GM12872 (cell line): ENCODE results near the gene IL27RA.

Source experiments
- TF ChIP-seq, protein P1 (sequence below): IDR thresholded peaks from 3 replicates; pipeline ENCODE4 v1.5.1; 2011; ENCODE audit warnings: low read depth, mild to moderate bottlenecking, low read length, moderate library complexity; ENCODE audit not compliant: insufficient read depth

Gene IL27RA

DNA sequence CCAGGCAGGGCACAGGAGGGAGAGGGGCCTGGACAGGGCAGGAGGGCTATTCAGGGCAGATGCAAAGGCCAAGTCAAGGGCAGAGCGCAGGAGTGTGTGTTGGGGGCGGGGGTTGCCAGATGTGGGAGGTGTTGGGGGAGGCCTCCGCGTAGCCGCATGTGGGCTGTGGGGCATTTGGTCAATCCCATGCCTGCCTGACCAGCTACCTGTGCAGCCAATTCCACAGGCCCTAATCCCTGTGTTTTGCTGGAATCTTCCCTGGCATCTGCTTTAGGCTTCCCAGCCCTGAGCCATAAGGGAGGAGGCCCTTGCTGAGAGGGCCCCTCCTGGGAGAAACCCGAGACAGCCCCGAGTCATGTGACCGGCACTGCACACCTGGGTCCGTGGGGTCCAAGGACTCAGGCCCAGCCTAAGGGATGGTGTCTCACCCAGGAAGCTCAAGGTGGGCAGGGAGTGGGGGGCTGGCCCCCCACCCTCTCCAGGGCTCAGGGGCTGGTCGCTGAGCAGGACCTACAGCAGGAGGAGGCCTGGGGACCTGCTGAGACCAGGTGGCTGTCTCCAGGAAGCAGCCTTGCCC lies 45.7 kb upstream of the IL27RA start:
- TF ChIP-seq, protein P1, sequence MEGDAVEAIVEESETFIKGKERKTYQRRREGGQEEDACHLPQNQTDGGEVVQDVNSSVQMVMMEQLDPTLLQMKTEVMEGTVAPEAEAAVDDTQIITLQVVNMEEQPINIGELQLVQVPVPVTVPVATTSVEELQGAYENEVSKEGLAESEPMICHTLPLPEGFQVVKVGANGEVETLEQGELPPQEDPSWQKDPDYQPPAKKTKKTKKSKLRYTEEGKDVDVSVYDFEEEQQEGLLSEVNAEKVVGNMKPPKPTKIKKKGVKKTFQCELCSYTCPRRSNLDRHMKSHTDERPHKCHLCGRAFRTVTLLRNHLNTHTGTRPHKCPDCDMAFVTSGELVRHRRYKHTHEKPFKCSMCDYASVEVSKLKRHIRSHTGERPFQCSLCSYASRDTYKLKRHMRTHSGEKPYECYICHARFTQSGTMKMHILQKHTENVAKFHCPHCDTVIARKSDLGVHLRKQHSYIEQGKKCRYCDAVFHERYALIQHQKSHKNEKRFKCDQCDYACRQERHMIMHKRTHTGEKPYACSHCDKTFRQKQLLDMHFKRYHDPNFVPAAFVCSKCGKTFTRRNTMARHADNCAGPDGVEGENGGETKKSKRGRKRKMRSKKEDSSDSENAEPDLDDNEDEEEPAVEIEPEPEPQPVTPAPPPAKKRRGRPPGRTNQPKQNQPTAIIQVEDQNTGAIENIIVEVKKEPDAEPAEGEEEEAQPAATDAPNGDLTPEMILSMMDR, result no peak

DNA sequence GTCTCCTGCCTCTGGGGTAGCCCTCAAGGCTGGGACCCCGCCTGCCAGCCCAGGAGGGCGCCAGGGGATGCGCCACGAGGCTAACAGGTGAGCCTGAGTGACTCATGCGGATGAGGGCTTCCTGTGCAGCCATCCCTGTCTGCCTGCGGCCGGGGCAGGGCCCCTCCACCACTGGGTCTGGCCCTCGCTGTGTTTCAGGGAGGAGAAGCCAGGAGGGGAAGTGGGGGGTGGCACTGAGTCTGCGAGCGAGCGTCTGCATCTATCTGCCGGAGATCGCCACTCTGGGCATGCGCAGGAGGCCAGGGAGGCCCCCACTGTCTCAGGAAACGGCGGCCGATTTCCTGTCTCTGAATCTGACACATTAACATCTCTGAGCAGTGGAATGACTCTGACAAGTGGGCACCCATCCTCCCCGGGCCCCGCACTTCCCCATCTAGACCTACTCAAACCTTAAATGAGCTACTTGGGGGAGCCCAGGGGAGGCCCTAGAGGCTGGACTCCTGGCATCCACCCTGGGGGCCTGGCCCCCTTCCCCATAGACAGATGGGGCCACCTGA lies 45.1 kb upstream of the IL27RA start:
- TF ChIP-seq, protein P1, result no peak

DNA sequence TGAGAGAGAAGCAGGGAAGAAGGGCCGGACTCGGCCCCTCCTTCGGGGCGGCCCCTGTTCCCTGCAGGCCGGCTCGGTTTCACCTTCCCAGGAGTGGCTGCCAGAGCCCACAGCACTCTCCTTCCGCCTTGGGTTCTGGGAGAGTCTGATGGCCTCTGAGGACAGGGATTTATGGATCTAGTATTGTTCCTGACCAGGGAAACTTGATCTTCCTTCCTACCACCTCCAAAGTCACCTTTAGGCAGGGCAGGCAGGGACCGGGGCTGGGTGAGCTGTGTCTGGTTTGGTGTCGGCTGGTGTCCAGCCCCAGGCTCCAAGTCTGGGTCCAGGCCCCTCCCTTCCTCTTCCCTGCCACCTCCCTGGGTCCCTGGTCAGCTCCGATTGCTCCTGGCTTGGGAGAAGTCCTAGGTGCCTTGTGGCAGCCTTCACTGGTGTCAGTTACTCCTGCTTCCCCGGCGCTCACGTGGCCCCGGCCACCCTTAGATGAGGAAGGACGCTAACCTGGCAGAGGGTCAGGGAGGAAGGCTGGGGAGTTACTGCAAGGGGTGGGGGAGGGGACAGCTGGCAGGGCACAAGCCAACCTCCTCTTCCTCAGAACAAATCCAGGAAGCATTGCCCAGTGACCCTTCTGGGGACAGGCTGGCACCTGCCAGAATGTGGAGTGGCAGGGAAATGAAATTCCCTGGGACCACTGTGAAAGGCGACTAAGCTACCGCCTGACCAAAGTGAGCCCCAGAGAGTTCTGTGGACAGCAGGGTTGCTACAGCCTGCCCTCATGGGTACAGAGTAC lies 44.3 kb upstream of the IL27RA start:
- TF ChIP-seq, protein P1, result no peak

DNA sequence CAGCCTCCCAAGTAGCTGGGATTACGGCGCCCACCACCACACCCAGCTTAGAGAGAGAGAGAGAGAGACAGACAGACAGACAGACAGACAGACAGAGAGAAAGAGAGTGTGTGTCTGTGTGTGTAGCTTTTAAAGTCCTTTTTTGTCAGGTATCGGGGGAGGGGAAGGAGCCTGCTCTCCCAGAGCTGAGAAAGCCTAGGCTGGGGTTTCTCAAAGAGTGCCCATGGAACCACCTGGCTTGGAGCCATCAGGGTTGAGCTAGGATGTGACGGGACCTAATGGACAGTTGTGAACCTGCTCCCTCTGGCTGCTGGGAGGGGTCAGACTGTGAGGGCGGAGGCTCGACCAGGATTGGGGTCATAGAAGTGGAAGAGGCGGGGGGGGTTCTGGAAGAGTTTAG lies 42.1 kb upstream of the IL27RA start:
- TF ChIP-seq, protein P1, result no peak

DNA sequence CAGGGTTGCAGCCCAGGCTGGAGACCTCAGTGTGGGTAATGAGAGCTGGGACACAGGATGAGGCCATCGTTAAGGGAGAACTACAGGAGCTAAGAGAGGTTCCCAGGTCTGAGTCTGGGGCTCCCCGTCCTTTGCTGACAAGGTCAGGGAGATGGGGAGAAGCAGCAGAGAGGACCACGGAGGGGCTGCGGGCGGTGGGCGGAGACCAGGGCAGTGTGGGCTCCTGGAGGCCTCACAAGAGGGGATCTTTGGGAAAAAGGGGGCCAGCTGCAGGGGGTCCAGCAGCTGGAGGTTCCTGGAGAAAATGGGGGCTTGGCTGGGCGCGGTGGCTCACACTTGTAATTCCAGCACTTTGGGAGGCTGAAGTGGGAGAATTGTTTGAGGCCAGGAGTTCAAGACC lies 41.5 kb upstream of the IL27RA start:
- TF ChIP-seq, protein P1, result no peak

DNA sequence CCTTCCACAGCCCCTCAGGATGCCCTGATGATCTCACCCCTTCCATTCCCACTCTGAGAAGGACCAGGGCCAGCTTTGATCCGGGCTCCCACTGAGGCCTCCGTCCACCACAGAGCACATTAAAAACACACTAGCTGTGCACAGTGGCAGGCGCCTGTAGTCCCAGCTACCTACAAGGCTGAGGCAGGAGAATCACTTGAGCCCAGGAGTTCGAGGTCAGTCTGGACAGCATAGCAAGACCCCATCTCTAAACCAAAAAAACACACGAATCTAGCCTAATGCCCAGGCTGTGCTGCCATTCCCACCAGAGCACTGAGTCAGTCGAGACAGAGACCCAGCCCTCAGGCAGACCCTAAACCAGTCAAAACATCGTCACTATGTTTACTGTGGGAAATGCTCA lies 39.5 kb upstream of the IL27RA start:
- TF ChIP-seq, protein P1, result no peak

DNA sequence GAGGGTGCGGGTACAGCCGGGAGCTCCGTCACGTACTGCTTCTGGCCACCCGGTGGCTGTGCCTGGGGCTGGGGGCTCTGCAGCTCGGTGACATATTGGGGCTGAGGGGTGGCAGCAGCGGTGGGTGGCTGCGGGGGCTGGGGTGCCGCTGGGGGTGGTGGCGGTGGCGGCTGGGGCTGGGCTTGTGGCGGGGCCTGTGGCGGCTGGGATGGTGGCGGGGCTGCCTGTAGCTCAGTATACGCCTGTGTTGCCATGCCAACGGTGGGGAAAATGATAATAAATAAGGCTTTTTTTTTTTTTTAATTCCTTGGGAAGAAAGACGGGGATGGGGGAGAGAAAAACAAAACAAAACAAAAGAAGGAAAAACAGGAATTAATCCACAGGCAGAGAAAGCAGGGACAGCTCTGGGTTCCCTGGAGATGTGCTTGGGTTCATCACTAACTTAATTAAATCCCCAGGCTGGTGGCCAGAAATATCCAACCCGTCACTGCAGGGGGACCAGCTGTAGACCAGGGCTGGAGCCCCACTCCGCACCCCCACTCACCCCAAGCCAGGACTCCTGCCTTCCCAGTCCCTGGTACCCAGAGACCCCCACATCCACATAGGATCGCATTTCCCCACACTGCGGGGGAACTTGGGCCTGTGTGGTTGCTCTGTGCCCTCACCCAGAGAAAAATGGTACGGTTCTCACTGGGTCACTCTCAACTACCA lies 37.8 kb upstream of the IL27RA start:
- TF ChIP-seq, protein P1, result no peak
